SK-N-SH (cell line): ENCODE data around the gene TLCD2. TPM values are rescaled to one million over a fixed set of nuclear protein-coding genes. Genes with fewer than 3 reads are reported as not detected.

Source experiments
- CTCF ChIA-PET: fragments of 300-600, 350-600 bp; formaldehyde crosslinking; extraction: SDS; loops from one replicate; lab custom pipeline; 2021; lab: Yijun Ruan, JAX
- POLR2A ChIA-PET: fragments of 350-600 bp; sonication (Branson Sonifier 250); formaldehyde crosslinking; extraction: SDS; loops from one replicate; lab custom pipeline; 2020; ENCODE audit warnings: antibody characterized with exemption, inconsistent platforms; lab: Yijun Ruan, JAX
- DNase-seq: peaks from one replicate; pipeline ENCODE4 v3.0.0; 2012
- H2AFZ ChIP-seq: fragments of 200-600 bp; sonication (generic); 2 replicates; pipeline ENCODE4 v1.8.1; 2016; ENCODE audit warnings: antibody characterized with exemption, mild to moderate bottlenecking, low read depth
- H3F3A ChIP-seq: fragments of 200-600 bp; sonication (generic); replicated peaks from 2 replicates; pipeline ENCODE3; 2016; ENCODE audit warnings: antibody characterized with exemption, mild to moderate bottlenecking; ENCODE audit not compliant: insufficient read depth
- H3K27ac ChIP-seq, 2 experiments: fragments of 200-500 bp in 1 of 2; fragments of 200-600 bp in 1 of 2; sonication (Bioruptor generic) in 1 of 2; sonication (generic), shearing (Covaris generic) in 1 of 2; 2 replicates each; pipeline versions ENCODE4 v1.5.1 to v1.6.1; 2014 to 2016; ENCODE audit warnings: low read depth in 2 of 2, inconsistent platforms in 1 of 2, low read length in 1 of 2, mild to moderate bottlenecking in 1 of 2, mixed read lengths in 1 of 2
- H3K27me3 ChIP-seq: fragments of 200-600 bp; sonication (generic), shearing (Covaris generic); 2 replicates; pipeline ENCODE4 v1.6.1; 2016; ENCODE audit warnings: mixed run types; ENCODE audit not compliant: insufficient read depth
- H3K36me3 ChIP-seq, 2 experiments: fragments of 200-500 bp in 1 of 2; fragments of 200-600 bp in 1 of 2; sonication (Bioruptor generic) in 1 of 2; sonication (generic) in 1 of 2; replicated peaks in 1 of 2; 2 replicates each; pipeline versions ENCODE3 to v1.5.1; 2014 to 2016; ENCODE audit warnings: low read length in 1 of 2, mild to moderate bottlenecking in 1 of 2; ENCODE audit not compliant: insufficient read depth in 2 of 2, control insufficient read depth in 1 of 2
- H3K4me1 ChIP-seq, 2 experiments: fragments of 200-500 bp in 1 of 2; fragments of 200-600 bp in 1 of 2; sonication (Bioruptor generic) in 1 of 2; sonication (generic), shearing (Covaris generic) in 1 of 2; 2 replicates each; pipeline versions ENCODE4 v1.5.1 to v1.6.1; 2014 to 2016; ENCODE audit warnings: low read depth in 1 of 2, low read length in 1 of 2, mixed run types in 1 of 2; ENCODE audit not compliant: insufficient read depth in 2 of 2, control insufficient read depth in 1 of 2
- H3K4me2 ChIP-seq: fragments of 200-600 bp; sonication (generic), shearing (Covaris generic); 2 replicates; pipeline ENCODE4 v1.6.1; 2017; ENCODE audit warnings: mixed run types
- H3K4me3 ChIP-seq, 2 experiments: fragments of 200-500 bp in 1 of 2; fragments of 200-600 bp in 1 of 2; sonication (Bioruptor generic) in 1 of 2; sonication (generic), shearing (Covaris generic) in 1 of 2; 2 replicates each; pipeline versions ENCODE4 v1.5.1 to v1.8.1; 2014 to 2016; ENCODE audit warnings: low read depth in 2 of 2, inconsistent platforms in 1 of 2, low read length in 1 of 2, mild to moderate bottlenecking in 1 of 2, mixed read lengths in 1 of 2, moderate library complexity in 1 of 2
- H3K79me2 ChIP-seq: fragments of 200-600 bp; sonication (generic); 2 replicates; pipeline ENCODE4 v1.8.1; 2017; ENCODE audit warnings: mild to moderate bottlenecking; ENCODE audit not compliant: insufficient read depth
- H3K9ac ChIP-seq: fragments of 200-600 bp; sonication (generic); 2 replicates; pipeline ENCODE4 v1.6.1; 2017; ENCODE audit warnings: mixed run types
- H3K9me2 ChIP-seq: fragments of 200-600 bp; sonication (generic); 2 replicates; pipeline ENCODE4 v1.6.1; 2017; ENCODE audit warnings: mixed run types
- H3K9me3 ChIP-seq: fragments of 200-600 bp; sonication (generic); 2 replicates; pipeline ENCODE4 v1.6.1; 2017; ENCODE audit warnings: mixed run types, mild to moderate bottlenecking, moderate library complexity
- H4K20me1 ChIP-seq: fragments of 200-600 bp; sonication (generic); 2 replicates; pipeline ENCODE4 v1.6.1; 2017; ENCODE audit warnings: mild to moderate bottlenecking, mixed run types; ENCODE audit not compliant: insufficient read depth
- CHD2 ChIP-seq: fragments of 150-350 bp; IDR thresholded peaks from 2 replicates; pipeline ENCODE4 v1.6.1; 2018; ENCODE audit warnings: low read length; ENCODE audit not compliant: partially characterized antibody
- ELF1 ChIP-seq: IDR thresholded peaks from 2 replicates; pipeline ENCODE4 v1.4.0; 2012
- FOSL2 ChIP-seq: IDR thresholded peaks from 2 replicates; pipeline ENCODE4 v1.4.0; 2012; ENCODE audit warnings: low read depth, mild to moderate bottlenecking, moderate library complexity, borderline replicate concordance
- GATA2 ChIP-seq: sonication (generic); formaldehyde crosslinking; IDR thresholded peaks from 2 replicates; pipeline ENCODE4 v1.5.0; 2020; ENCODE audit warnings: mild to moderate bottlenecking, missing genetic modification reagents
- MAX ChIP-seq: IDR thresholded peaks from 2 replicates; pipeline ENCODE4 v1.4.0; 2012; ENCODE audit warnings: low read depth
- PBX3 ChIP-seq: IDR thresholded peaks from 2 replicates; pipeline ENCODE4; 2012
- RAD21 ChIP-seq: IDR thresholded peaks from 2 replicates; pipeline ENCODE4 v1.6.1; 2012; ENCODE audit warnings: mild to moderate bottlenecking, low read length
- RFX5 ChIP-seq: IDR thresholded peaks from 2 replicates; pipeline ENCODE4 v1.6.1; 2012; ENCODE audit warnings: mild to moderate bottlenecking, improper control_type of control experiment, low read length
- TAF1 ChIP-seq: IDR thresholded peaks from 2 replicates; pipeline ENCODE4 v1.6.1; 2012; ENCODE audit warnings: low read depth, mild to moderate bottlenecking, low read length, moderate library complexity, borderline replicate concordance
- USF2 ChIP-seq: fragments of 150-350 bp; IDR thresholded peaks from 2 replicates; pipeline ENCODE4 v1.6.1; 2017; ENCODE audit warnings: antibody characterized with exemption, low read length, low read depth, borderline replicate concordance
- YY1 ChIP-seq: IDR thresholded peaks from 2 replicates; pipeline ENCODE4 v1.4.0; 2012; ENCODE audit warnings: low read depth, mild to moderate bottlenecking
- WGBS: methylation state at CpG from one replicate; pipeline ENCODE4 v1.1.6; 2017; ENCODE audit warnings: low lambda C conversion rate; 5-methylcytosine and 5-hydroxymethylcytosine counted together
- polyA plus RNA-seq, 3 experiments: library from polyadenylated mRNA; depleted of rRNA; stranded (reverse); fragments of >200 nt; gene quantifications; 2 replicates each; pipeline ENCODE4 v1.2.3, GENCODE V29; 2012
- TF ChIP-seq, protein P1 (sequence below): fragments of 200-600 bp; sonication (generic); IDR thresholded peaks from 2 replicates; pipeline ENCODE4 v1.6.1; 2017; ENCODE audit warnings: antibody characterized with exemption, mild to moderate bottlenecking, moderate library complexity

Gene TLCD2
- polyA plus RNA-seq, 1 of the 3 experiments (the other 2 are of a cell fraction) = 1.3 TPM

GRCh38 chr17:1754430-1755112 lies 44.4 kb upstream of the TLCD2 start:
- H3K4me1 ChIP-seq = peaks cover 0 to 14% of the 10 kb centered on the region in 2 experiments; a peak in 1 of 4 replicates
- H3K9me2 ChIP-seq = no peaks in the 10 kb centered on the region
- H3K36me3 ChIP-seq = no peaks in the 10 kb centered on the region
- H3K27me3 ChIP-seq = no peaks in the 10 kb centered on the region
- H2AFZ ChIP-seq = no peak overlapping the region
- peak overlapping the region in 1 of 2 experiments; percentile 61; a peak in 2 of 4 replicates for H3K27ac ChIP-seq
- H3F3A ChIP-seq = no peaks in the 10 kb centered on the region
- POLR2A ChIA-PET = interaction anchor here (1.2 to 1.8 kb wide), 2 partner anchors 9 to 75 kb away, joined by 4 to 6 read pairs; partner anchors contain the start of genes RPA1 and SMYD4
- no peak overlapping the region for H3K4me3 ChIP-seq
- H3K9ac ChIP-seq = no peak overlapping the region
- no peak for TF ChIP-seq RAD21
- no peak for TF ChIP-seq USF2
- TF ChIP-seq TAF1 = no peak
- TF ChIP-seq MAX = no peak
- TF ChIP-seq PBX3 = no peak
- TF ChIP-seq YY1 = no peak
- TF ChIP-seq CHD2 = no peak
- no peak for TF ChIP-seq FOSL2
- TF ChIP-seq ELF1 = no peak
- TF ChIP-seq RFX5 = no peak
- TF ChIP-seq GATA2 (CRISPR knock-in tag) = no peak
- TF ChIP-seq, protein P1, sequence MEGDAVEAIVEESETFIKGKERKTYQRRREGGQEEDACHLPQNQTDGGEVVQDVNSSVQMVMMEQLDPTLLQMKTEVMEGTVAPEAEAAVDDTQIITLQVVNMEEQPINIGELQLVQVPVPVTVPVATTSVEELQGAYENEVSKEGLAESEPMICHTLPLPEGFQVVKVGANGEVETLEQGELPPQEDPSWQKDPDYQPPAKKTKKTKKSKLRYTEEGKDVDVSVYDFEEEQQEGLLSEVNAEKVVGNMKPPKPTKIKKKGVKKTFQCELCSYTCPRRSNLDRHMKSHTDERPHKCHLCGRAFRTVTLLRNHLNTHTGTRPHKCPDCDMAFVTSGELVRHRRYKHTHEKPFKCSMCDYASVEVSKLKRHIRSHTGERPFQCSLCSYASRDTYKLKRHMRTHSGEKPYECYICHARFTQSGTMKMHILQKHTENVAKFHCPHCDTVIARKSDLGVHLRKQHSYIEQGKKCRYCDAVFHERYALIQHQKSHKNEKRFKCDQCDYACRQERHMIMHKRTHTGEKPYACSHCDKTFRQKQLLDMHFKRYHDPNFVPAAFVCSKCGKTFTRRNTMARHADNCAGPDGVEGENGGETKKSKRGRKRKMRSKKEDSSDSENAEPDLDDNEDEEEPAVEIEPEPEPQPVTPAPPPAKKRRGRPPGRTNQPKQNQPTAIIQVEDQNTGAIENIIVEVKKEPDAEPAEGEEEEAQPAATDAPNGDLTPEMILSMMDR = no peak
- TF ChIP-seq, all 33 proteins: peak for 0
- H3K79me2 ChIP-seq = no peaks in the 10 kb centered on the region
- CTCF ChIA-PET = interaction anchor here (0.6 to 1.5 kb wide), 4 partner anchors 30 to 656 kb away, joined by 3 to 5 read pairs (median 4); partner anchors contain the start of gene WDR81
- H3K9me3 ChIP-seq = no peaks in the 10 kb centered on the region
- no peaks in the 10 kb centered on the region for H4K20me1 ChIP-seq
- peak; percentile 52 for DNase-seq
- WGBS = 89% methylated on average over 16 of the region's 25 CpGs
- no peak overlapping the region for H3K4me2 ChIP-seq
